GM21786 (cell line): ENCODE results near the gene LAMC1.

Experiments used
- ATAC-seq: cut with Tn5 transposase; IDR thresholded peaks from one replicate; pipeline ENCODE4 v1.9.1; 2021; ENCODE audit not compliant: unreplicated experiment

Gene LAMC1

DNA sequence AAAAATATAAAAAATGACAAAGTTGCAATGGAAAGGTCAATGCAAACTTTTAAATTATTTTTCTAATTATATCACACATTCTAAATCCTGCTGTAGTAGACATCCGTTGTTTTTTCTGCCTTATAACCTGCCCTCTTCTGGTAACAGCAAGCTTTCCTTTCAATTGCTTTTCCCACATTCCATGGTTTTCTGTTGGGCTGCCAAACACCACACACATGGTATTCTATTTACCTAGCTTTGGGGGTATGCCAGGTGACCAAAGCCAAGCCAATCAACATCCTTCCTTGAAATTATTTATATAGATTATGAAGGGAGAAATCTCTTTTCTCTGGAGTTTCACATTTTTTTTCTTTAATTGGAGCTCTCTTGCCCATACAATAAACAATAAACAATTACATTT, 3.4 kb upstream of the LAMC1 start:
- no peak for ATAC-seq

DNA sequence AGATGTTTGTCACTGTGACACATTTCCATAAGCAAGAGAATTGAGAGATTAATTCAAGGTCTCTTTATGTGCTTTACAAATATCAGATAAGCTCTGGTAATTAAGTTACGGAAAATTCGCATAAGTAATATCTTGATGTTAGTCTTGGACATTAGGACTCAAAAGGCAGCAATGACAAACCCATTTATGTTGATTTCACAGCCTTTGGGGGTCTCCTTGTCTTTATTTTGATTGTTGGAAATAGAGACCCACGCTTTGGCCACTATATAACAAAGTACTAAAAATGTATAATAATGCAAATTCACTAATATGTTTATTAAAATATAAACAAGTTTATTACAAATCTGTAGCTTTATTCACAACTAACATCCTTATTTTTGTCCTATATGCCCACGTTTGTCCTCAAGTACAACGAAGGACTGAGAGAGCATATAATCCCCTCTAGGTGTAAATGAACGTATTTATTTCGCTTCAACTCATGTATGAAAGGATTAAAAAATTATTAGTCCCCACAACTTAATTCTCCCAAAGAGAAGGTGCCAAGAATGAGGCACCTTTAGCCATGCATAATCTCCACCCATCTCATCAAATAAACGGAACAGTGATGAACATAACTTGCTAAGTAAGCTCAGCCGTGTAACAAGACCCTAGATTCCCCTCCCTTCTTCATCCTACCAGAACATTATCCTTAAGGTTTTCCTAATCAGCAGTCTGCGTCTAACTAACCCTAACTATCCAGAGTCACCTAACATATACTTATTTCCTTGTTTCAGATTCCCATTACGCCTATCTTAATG, 1.6 kb upstream of the LAMC1 start:
- no peak for ATAC-seq

DNA sequence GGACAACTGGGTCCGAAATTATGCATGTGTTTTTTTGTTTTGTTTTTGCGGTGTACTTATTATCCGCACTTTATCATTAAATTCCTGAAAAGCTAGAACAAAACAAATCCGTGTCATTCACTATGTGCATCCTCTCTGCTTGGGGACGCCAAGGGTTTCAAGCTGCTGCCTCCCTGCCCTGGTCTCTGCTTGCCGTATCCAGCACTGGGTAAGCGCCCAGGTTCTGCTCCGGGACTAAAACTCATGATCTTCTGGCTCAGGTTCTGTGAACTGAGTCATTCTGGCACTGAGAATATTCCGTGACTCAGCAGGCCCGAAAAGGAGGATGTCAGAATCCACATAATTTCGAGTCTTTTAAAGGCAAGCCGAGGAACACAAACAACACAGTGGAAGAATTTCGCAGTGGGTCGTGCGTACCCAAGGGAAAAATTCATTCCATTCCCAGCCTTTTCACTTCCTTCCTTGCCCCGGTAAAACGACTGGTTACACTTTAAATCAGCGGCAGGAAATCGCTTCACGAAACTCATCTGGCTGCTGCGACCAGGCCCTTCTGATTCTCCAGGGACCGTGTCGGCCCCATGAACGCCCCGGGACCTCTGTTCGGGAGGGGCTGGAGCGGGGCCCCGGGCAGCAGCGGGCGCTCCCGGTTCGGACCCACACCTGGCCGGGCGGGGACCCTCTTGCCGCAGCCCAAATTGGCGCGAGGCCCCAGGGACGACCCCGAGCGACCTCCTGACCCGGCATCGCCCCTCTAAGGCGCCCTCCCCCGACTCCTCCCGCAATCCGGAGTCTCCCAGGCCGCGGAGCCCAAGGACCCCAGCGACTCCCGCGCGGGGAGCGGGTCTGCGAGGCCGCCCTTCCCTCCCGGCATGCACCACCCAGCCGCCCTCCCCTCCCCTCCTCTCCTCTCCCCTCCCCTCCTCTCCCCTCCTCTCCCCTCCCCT, 746 bp upstream of the LAMC1 start:
- peak; percentile 42 for ATAC-seq

DNA sequence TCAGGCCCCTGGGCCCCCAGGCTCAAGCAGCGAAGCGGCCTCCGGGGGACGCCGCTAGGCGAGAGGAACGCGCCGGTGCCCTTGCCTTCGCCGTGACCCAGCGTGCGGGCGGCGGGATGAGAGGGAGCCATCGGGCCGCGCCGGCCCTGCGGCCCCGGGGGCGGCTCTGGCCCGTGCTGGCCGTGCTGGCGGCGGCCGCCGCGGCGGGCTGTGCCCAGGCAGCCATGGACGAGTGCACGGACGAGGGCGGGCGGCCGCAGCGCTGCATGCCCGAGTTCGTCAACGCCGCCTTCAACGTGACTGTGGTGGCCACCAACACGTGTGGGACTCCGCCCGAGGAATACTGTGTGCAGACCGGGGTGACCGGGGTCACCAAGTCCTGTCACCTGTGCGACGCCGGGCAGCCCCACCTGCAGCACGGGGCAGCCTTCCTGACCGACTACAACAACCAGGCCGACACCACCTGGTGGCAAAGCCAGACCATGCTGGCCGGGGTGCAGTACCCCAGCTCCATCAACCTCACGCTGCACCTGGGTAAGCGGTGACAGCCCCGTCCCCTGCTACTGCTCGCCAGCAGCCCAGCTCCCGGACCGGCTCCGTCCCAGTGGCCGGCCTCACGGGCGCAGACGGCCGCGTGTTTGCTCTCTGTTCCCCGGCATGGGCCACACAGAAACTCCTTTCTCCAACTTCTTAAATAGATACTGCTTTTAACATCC, 539 bp downstream of the LAMC1 start:
- ATAC-seq: peak; percentile 69

DNA sequence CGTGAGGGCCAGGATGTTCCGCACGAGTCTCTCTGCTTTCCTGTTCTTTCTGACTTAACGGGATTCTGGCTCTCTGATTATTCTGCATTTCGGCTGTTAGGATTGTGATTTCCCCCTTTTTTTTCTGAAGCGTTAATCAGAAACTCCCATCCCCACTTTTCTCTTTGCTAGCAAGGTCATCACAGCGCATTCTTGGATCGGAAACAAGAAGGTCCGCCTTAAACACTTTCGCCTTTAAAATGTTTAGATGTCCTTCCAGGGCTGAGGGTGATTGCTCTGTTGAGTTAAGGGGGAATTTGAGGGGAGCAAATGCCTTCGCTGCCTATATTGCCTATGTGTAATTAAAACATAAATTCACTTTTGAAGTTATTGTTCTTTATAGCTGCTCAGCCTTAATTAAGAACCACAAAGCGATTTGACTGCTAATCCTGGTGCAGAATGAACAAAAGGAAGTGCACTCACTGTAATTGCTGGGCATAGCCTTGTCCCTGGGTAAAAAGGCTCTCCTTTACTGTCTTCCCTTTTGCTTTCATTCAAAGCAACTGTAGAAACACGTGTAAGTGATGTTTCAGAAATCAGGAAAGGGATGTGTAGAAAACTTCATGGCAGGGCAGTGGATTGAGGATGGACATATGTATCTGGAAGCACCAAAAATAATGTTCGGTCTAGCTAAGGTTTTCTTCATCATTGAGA, 1.2 kb downstream of the LAMC1 start:
- no peak for ATAC-seq

DNA sequence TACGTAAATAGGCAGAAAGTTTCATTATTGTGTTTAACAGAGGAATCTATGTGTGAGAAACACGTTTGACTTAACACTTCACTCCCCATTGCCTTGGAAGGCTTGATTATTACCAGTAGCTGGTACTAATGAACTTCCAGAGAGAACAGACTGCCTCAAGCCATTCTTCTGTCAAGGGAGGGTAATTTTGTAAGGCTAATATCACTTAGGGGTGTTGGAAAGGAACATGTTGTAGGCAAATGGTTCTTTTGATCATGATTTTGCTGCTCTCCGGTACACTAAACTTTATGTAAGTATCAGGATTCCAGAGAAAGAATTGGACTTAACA, 1.8 kb downstream of the LAMC1 start:
- ATAC-seq: no peak

DNA sequence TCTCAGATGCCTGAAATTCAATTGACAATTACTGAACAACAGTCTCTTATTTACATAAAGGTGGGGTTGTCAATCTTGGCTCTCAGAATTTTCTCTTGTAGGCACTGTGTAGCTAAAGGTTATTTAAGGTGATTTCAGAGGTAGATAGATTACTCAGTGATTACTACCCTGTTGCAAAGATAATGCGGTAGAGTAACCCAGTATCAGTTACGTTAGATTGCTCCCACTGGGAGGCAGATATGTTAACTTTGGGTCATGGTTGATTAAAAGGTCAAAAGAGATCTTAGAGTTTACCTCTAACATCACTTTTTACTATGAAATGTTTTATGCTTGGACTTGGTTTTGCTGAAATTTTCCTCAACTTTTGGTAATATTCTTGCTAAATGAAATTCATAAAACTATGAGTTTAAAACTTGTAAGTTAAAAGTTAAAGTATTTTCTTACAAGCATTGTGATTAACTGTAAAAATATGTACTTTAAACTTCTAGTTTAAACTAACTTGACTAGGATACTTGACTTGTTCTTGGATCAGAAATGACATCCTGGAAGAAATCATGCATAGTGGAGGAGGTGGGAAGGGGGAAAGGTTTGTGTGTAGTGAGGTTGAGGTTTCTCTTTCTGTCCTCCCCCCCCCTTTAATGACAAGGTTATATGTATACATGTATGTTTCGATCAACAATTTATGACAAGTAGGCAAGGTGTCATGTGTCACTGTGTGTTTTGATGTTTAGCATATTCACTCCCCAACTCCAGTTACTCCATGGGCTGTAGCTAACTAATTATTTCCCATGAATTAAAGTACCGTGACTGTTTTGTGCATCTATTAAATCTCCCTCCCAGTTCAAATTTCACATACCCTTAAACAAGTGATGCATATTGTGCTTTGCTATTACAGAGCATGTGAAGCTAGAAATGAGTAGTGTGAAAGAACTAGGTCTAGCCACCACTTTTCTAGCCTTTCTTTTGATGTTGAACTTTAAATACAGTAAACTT, 2.9 kb downstream of the LAMC1 start:
- no peak for ATAC-seq

DNA sequence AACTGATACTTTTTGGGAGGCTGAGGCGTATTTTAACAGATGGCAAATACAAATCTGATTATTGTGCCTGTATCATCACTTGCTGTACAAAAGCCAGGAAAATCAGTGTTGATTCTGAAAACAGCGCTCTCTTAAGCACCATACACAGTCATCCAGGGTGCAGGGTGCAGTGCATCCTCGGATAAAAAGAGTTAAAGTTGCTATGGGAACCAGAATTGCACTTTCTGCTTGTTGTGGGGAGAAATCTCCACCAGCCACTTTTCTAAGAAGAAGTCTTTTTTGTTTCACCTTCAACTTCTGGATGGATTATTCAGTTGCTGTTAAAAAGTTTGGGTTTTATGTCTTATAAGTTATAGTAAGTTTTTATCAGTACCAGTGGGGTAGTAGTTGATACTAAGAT, 3.8 kb downstream of the LAMC1 start:
- ATAC-seq: no peak

DNA sequence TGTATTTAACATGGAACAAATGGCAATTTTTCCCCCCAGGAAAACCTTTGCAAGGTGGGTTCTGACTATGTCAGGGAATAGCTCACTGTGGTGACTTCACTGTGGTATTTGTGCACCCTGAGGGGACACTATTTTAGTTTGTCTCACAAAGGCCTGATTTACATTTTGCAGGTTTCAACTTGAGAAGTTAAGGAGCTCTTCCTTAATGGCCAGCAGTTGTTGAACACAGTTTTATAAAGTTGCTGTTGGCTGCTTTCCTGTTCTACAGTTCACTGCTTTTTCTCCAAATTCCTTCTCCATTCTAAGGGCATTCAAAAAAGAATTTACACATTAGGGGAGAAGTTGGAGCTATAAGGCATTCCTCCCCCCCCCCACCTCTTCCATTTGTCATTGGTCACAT, 4.6 kb downstream of the LAMC1 start:
- ATAC-seq: no peak

DNA sequence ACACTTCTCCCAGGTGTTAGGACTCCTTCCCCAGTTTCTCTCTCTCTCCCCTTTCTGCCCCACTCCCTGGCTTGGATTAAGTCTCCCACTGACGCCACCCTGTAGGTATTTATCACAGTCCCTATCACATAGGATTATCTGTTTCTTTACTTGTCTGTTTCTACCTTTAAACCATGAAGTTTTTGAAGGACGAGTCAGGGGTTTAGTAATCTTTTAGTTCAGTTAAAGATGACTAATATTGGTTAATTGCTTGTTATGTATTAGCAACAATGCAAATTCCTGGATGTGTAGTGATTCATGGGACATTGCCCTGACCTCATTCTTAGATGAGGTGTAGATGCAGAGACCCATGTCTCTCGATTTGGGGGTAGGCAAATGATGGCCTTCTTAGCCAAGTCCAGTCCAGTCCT, 6.4 kb downstream of the LAMC1 start:
- ATAC-seq: no peak

DNA sequence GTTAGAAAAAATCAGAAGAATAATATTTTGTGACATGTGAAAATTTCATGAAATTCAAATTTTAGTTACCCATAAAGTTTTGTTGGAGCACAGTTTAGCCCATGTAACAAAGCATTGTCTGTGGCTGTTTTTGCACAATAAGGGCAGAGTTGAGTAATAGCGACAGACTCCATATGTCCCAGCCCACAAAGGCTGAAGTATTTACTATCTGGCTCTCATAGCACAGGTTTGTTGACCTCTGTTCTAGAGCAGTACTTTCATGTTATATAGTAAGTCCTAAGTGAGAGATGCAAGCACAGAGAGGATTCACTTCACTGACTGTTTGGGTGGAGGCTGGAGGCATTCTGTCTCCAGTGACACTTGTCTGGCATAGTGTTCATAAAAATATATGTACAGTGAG, 6.8 kb downstream of the LAMC1 start:
- ATAC-seq: no peak

DNA sequence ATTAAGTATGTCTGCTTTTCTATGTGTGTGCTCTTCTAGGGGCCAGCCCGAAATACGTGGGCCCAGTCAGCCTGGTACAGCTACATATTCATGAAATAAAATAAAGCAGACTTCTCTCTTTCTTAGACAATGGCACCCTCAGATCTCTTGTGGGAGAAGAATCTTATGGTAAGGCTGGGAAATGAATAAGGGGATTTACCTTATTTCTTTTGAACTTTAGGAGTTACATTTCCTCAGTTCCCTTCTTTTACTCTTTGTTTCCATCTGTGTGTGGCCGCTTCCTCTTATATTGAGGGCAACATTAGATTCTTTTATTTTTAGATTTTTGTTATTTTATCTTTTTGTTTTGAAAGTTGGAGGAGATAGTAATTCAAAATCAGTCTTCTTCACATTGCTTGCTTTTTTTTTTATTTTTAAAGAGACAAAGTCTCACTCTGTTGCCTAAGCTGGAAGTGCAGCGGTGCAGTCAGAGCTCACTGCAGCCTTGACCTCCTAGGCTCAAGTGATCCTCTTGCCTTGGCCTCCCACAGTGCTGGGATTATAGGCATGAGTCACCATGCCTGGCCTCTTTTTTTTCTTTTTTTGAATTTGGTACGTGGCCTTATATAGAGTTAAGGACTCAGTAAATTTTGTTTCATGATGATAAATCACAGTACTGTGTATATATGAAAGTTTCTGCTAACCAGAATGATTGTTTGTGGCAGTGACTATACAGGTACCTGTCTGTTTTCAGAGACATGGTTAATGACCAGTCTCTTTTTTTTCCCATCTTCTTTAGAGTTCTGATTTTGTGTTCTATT, 9.1 kb downstream of the LAMC1 start:
- ATAC-seq: no peak

DNA sequence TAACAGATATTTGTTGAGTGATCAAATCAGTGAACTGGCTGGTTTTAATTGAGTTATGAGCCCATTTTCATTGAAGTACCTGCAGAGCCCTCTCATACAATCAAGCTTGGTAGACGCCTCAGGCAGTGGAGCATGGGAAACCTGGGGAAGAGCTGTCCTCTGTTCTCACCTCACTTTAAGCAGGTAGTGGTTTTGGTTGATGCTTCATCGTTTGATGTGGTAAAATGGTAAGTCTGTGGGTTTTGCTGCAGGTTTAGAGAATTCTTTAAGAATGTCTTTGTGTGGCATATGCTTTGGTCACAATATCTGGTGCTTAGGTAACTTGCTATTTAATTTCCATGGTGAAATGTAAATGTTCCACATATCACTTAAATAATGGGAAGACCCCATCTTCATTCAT, 10.0 kb downstream of the LAMC1 start:
- peak; percentile 54 for ATAC-seq

DNA sequence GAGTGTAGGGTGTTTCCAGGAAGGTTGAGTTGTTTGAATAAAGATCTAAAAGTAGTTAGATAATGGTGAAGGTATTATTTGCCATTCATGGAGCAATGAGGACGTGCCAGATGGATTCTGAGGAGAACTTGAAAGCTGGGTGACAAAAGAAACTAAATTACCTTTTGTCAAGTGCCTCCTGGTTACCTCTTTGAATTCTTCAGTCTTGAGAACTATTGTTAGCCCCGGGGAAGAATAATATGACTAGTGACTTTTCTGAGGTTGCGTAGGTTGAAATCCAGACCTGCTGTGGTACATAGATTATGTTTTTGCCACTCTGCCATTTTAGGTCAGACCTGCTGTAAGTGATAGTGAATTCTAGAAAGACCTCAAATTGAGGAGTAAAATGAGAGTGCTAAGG, 11.5 kb downstream of the LAMC1 start:
- no peak for ATAC-seq

DNA sequence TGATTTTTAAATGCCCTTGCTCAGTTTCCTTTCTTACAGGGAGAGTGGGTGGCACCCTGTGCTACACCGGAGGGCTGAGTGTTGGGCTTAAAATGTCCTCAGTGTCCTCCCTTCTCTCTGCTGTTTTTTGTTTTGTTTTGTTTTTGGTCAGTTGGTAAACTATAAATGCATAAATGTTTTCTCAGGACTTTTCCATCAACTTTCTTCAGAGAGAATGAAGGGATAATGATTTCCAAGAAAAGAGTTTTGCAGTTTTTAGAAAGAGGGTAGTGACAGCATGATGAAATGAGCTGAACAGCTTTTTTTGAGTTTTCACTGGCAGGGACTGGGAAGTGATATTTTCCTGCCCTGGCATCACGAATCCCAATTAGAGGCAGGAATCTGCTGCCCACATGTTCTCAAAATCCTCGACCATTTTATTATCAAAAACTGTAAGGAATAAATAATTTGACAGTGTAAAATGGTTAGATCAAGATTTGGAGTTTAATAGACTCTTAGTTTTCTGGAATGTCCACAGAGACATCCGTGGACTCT, 15.2 kb downstream of the LAMC1 start:
- ATAC-seq: no peak

DNA sequence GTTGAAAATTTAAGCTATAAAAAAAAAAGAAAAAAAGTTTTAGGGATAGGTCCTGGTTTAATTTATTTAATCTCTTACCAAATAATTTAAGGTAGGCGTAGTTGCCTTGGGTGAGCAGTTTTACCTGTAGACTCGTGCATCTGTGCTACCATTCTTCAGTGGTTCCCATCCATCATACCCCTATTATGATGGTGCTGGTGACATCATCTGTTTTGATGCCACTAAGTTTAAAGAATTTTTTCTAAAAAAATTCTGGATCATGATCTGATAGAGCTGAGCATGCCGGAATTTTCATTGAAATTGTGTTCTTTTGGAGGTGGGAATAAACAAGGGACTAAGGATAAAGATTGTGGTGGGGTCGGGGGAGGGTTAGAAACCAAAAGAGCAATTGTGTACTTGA, 15.7 kb downstream of the LAMC1 start:
- no peak for ATAC-seq

DNA sequence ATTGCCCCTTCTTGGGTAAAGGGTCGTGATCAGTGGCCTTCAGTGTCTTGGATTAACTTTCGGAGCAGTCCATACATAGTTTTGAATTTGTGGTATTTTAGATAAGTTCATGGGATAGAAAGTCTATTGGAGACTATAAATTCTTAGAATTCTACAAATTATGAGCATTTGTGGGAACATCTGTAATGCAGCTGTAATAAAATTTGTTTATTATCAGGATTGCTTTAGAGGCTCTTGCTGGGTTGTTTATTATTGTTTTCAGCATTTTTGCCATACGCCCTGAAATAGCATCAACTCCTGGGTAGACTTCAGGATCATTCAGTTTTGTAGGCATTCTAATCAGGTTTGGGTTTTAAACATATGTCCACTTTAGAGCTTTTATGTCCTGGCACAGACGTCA, 16.1 kb downstream of the LAMC1 start:
- ATAC-seq: no peak

DNA sequence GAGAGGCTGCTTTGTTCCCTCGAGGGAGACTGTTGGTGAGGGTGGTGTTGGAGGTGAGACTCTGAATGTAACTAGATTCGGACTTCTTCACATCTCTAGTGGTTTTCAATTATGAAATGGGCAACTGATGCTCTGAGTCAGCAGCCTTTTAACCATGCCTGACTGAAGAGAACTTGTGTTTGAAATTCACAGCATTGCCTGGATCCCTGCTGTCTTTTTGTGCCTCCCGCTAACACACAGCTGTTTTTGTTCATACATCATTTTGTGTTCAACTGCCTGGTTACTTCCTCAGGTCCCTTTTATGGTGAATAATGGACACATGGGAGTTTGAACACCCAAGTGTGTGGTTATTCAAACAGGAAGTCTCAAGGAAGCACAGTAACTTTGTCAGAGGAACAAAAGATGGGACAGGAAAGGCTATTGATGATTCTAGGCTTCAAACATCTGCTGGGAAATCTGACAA, 16.8 kb downstream of the LAMC1 start:
- no peak for ATAC-seq

DNA sequence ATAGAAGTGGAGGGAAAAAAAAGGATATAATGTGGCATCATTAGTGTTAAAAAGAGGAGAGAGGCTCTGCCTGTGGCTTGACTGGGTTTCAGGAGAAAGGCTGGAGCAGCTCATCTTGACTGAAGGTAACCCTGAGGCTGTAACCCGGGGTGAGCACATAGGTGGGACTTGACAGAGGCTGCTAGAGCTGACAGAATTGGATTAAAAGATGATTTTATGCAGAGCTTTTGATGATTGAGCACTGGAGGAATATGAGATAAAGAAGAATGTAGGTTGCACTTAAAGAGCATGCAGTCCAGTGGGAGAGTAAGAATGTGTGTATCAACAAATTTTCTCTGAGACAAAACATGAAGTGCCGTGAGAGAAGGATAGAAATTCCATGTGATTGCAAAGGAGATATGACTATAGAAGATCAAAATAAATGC, 17.3 kb downstream of the LAMC1 start:
- no peak for ATAC-seq
